A549 (cell line): ENCODE data around the gene ROR2. TPM values are rescaled to one million over a fixed set of nuclear protein-coding genes. Genes with fewer than 3 reads are reported as not detected.

Experiments used
- ATAC-seq, 2 experiments: fragments of 200-7000 bp in 1 of 2; fragments of >200 bp in 1 of 2; cut with Nextera tagmentation in 1 of 2; cut with Tn5 transposase in 1 of 2; 3 replicates each; pipeline versions ENCODE4 v1.8.0 to v1.9.1; 2018 to 2020; ENCODE audit warnings: mild to moderate bottlenecking in 1 of 2, moderate library complexity in 1 of 2
- CTCF ChIA-PET: fragments of 300-600 bp; sonication (Branson Sonifier 250); formaldehyde crosslinking; extraction: SDS; loops from one replicate; lab custom pipeline; 2021; ENCODE audit warnings: antibody characterized with exemption, inconsistent platforms; lab: Yijun Ruan, JAX
- POLR2A ChIA-PET: fragments of 350-600 bp; formaldehyde crosslinking; extraction: SDS; loops from one replicate; lab custom pipeline; 2021; ENCODE audit warnings: antibody characterized with exemption, inconsistent platforms; lab: Yijun Ruan, JAX
- DNase-seq, 2 experiments: peaks; one replicate each; pipeline versions ENCODE4 v3.0.0 to v3.0.0-alpha.2; 2011 to 2016; ENCODE audit warnings: low read depth in 1 of 2, low spot score in 1 of 2
- FAIRE-seq: peaks from 2 replicates; lab custom pipeline; 2011; peaks lifted over from hg19 to GRCh38; lab: Jason Lieb, UNC
- H3K27ac ChIP-seq, 2 experiments: fragments of >200 bp; sonication (Bioruptor Twin); formaldehyde crosslinking; 3 replicates each; pipeline ENCODE4 v1.5.1; 2016 to 2017
- H3K4me1 ChIP-seq: fragments of >200 bp; sonication (Bioruptor Twin); formaldehyde crosslinking; 3 replicates; pipeline ENCODE4 v1.6.1; 2016
- H3K4me2 ChIP-seq: fragments of >200 bp; sonication (Bioruptor Twin); formaldehyde crosslinking; 3 replicates; pipeline ENCODE4 v1.6.1; 2016
- H3K4me3 ChIP-seq: fragments of >200 bp; sonication (Bioruptor Twin); formaldehyde crosslinking; 3 replicates; pipeline ENCODE4 v1.5.1; 2016
- H3K9me3 ChIP-seq: fragments of >200 bp; sonication (Bioruptor Twin); formaldehyde crosslinking; 3 replicates; pipeline ENCODE4 v1.6.1; 2016
- CBX2 ChIP-seq: fragments of 200-600 bp; sonication (generic); IDR thresholded peaks from 2 replicates; pipeline ENCODE4 v1.6.1; 2016; ENCODE audit warnings: low read depth, mild to moderate bottlenecking, borderline replicate concordance
- CBX8 ChIP-seq: fragments of 200-600 bp; sonication (generic); IDR thresholded peaks from 2 replicates; pipeline ENCODE4 v1.6.1; 2016
- CEBPB ChIP-seq, 2 experiments: fragments of >200 bp in 1 of 2; sonication (Bioruptor Twin) in 1 of 2; formaldehyde crosslinking in 1 of 2; IDR thresholded peaks; 2 replicates each; pipeline ENCODE4 v1.6.1; 2012 to 2016
- CHD4 ChIP-seq: fragments of 200-600 bp; sonication (generic); IDR thresholded peaks from 2 replicates; pipeline ENCODE4 v1.6.1; 2016; ENCODE audit warnings: antibody characterized with exemption, mild to moderate bottlenecking, borderline replicate concordance
- EHMT2 ChIP-seq: fragments of 200-600 bp; sonication (generic); IDR thresholded peaks from 2 replicates; pipeline ENCODE4 v1.6.1; 2016; ENCODE audit warnings: antibody characterized with exemption, low read depth, mild to moderate bottlenecking, moderate library complexity
- EP300 ChIP-seq, 2 experiments: fragments of >200 bp; sonication (Bioruptor Twin); formaldehyde crosslinking; IDR thresholded peaks; 2 replicates in 1 of 2; 3 replicates in 1 of 2; pipeline ENCODE4 v1.6.1; 2016 to 2017
- ESRRA ChIP-seq: fragments of 150-350 bp; IDR thresholded peaks from 2 replicates; pipeline ENCODE4 v1.6.1; 2014; ENCODE audit warnings: mild to moderate bottlenecking, low read length, borderline replicate concordance
- FOSL2 ChIP-seq, 2 experiments: fragments of 450-650 bp in 1 of 2; fragments of >200 bp in 1 of 2; sonication (Bioruptor Twin) in 1 of 2; formaldehyde crosslinking; IDR thresholded peaks; 2 replicates each; pipeline versions ENCODE4 v1.5.0 to v1.6.1; 2016 to 2020; ENCODE audit warnings: mild to moderate bottlenecking in 1 of 2, moderate library complexity in 1 of 2
- FOXS1 ChIP-seq: fragments of 250-450 bp; sonication (Bioruptor Pico); IDR thresholded peaks from 2 replicates; pipeline ENCODE4 v1.5.0; 2020; ENCODE audit warnings: mild to moderate bottlenecking, moderate library complexity
- HDAC2 ChIP-seq: fragments of 200-600 bp; sonication (generic); IDR thresholded peaks from 2 replicates; pipeline ENCODE4 v1.6.1; 2016
- HEYL ChIP-seq: fragments of 250-450 bp; sonication (Bioruptor Pico); IDR thresholded peaks from 2 replicates; pipeline ENCODE4 v1.8.0; 2021; ENCODE audit warnings: mild to moderate bottlenecking, moderate library complexity
- HOXA7 ChIP-seq: fragments of 250-450 bp; sonication (Bioruptor Pico); IDR thresholded peaks from 2 replicates; pipeline ENCODE4 v1.5.0; 2020; ENCODE audit warnings: mild to moderate bottlenecking, moderate library complexity
- HOXB13 ChIP-seq: fragments of 250-450 bp; sonication (Bioruptor Pico); IDR thresholded peaks from 2 replicates; pipeline ENCODE4 v1.5.0; 2020; ENCODE audit warnings: low read depth, mild to moderate bottlenecking, moderate library complexity
- HOXB5 ChIP-seq: fragments of 250-450 bp; sonication (Bioruptor Pico); IDR thresholded peaks from 2 replicates; pipeline ENCODE4 v1.5.0; 2020; ENCODE audit warnings: mild to moderate bottlenecking, moderate library complexity
- JUN ChIP-seq, 2 experiments: fragments of >200 bp; sonication (Bioruptor Twin); formaldehyde crosslinking; IDR thresholded peaks; 2 replicates in 1 of 2; 3 replicates in 1 of 2; pipeline ENCODE4 v1.6.1; 2016 to 2017
- MYC ChIP-seq: IDR thresholded peaks from 2 replicates; pipeline ENCODE4 v1.6.1; 2012; ENCODE audit warnings: mild to moderate bottlenecking, inconsistent platforms, low read length, improper control_type of control experiment, borderline replicate concordance
- NFE2L2 ChIP-seq: fragments of 150-350 bp; conservative IDR thresholded peaks from 2 replicates; pipeline ENCODE4 v1.6.1; 2014; ENCODE audit warnings: low read length
- POLR2A ChIP-seq: IDR thresholded peaks from 2 replicates; pipeline ENCODE4 v1.6.1; 2012; ENCODE audit warnings: mild to moderate bottlenecking, low read length
- RAD21 ChIP-seq, 2 experiments: fragments of >200 bp in 1 of 2; sonication (Bioruptor Twin) in 1 of 2; formaldehyde crosslinking in 1 of 2; IDR thresholded peaks in 1 of 2; conservative IDR thresholded peaks in 1 of 2; 2 replicates in 1 of 2; 3 replicates in 1 of 2; pipeline ENCODE4 v1.6.1; 2012 to 2018; ENCODE audit warnings: inconsistent platforms in 1 of 2
- SREBF2 ChIP-seq: fragments of 450-650 bp; IDR thresholded peaks from 2 replicates; pipeline ENCODE4 v1.6.1; 2014; ENCODE audit warnings: mild to moderate bottlenecking, moderate library complexity
- TP53 ChIP-seq: fragments of 250-450 bp; sonication (Bioruptor Pico); IDR thresholded peaks from 2 replicates; pipeline ENCODE4 v1.5.0; 2021; ENCODE audit warnings: mild to moderate bottlenecking, moderate library complexity
- ZC3H11A ChIP-seq: fragments of 450-650 bp; IDR thresholded peaks from 2 replicates; pipeline ENCODE4 v1.6.1; 2014; ENCODE audit warnings: antibody characterized with exemption, mild to moderate bottlenecking
- ZFP36 ChIP-seq: fragments of 450-650 bp; IDR thresholded peaks from 2 replicates; pipeline ENCODE4 v1.6.1; 2014; ENCODE audit warnings: borderline replicate concordance; ENCODE audit not compliant: partially characterized antibody
- ZSCAN20 ChIP-seq: fragments of 250-450 bp; sonication (Bioruptor Pico); IDR thresholded peaks from 2 replicates; pipeline ENCODE4 v1.8.0; 2022; ENCODE audit warnings: mild to moderate bottlenecking, moderate library complexity
- WGBS: methylation state at CpG from one replicate; pipeline ENCODE4 v1.1.6; 2017; ENCODE audit errors: missing lambda C conversion rate; 5-methylcytosine and 5-hydroxymethylcytosine counted together
- polyA plus RNA-seq, 4 experiments: library from polyadenylated mRNA; depleted of rRNA in 3 of 4; stranded (reverse); fragments of >200 nt; fragmentation: RNase III in 1 of 4; extraction: RNeasy Plus Mini Kit Qiagen cat#74134 plus additional on column Dnase treatment in 1 of 4; gene quantifications; 2 replicates in 3 of 4; 3 replicates in 1 of 4; pipeline ENCODE4 v1.2.3, GENCODE V29; 2011 to 2017
- TF ChIP-seq, protein P1 (sequence below): IDR thresholded peaks from 2 replicates; pipeline ENCODE4 v1.6.1; 2012
- TF ChIP-seq, protein P2 (sequence below): fragments of 450-650 bp; IDR thresholded peaks from 2 replicates; pipeline ENCODE4 v1.6.1; 2014; ENCODE audit warnings: antibody characterized with exemption
- TF ChIP-seq, protein P3 (sequence below): fragments of 150-350 bp; IDR thresholded peaks from 2 replicates; pipeline ENCODE4 v1.6.1; 2014; ENCODE audit warnings: low read depth, mild to moderate bottlenecking, low read length

The ROR2 gene
- polyA plus RNA-seq, 2 of the 4 experiments (the other 2 are of a cell fraction) = 0.12 to 0.53 TPM

DNA sequence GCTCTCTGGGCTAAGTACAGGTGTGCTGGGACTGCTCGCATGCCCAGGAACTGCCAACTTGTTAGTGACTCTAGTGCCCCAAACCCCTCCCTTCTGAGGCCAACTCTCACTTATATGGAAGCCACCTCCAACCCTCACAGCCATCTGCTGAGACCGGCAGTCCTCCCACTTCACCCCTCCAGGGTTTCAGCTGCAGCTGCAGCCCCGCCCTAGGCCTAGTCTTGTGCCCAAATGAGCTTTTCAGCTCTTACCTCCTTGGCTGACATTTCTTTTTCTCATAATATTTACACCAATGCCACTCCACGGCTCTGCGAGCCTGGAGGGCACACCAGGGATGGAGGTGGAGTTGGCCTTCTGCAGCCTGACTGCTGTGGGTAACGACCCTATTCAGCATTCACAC lies 166.6 kb downstream of the ROR2 start:
- no peak for TF ChIP-seq POLR2A
- TF ChIP-seq HDAC2 = no peak
- no peak for TF ChIP-seq HOXB13 (CRISPR knock-in tag)
- TF ChIP-seq CHD4 = no peak
- TF ChIP-seq, protein P1, sequence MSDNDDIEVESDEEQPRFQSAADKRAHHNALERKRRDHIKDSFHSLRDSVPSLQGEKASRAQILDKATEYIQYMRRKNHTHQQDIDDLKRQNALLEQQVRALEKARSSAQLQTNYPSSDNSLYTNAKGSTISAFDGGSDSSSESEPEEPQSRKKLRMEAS = no peak
- no peak for TF ChIP-seq ESRRA
- TF ChIP-seq EHMT2 = no peak
- TF ChIP-seq, protein P2, sequence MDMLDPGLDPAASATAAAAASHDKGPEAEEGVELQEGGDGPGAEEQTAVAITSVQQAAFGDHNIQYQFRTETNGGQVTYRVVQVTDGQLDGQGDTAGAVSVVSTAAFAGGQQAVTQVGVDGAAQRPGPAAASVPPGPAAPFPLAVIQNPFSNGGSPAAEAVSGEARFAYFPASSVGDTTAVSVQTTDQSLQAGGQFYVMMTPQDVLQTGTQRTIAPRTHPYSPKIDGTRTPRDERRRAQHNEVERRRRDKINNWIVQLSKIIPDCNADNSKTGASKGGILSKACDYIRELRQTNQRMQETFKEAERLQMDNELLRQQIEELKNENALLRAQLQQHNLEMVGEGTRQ = no peak
- TF ChIP-seq, protein P3, sequence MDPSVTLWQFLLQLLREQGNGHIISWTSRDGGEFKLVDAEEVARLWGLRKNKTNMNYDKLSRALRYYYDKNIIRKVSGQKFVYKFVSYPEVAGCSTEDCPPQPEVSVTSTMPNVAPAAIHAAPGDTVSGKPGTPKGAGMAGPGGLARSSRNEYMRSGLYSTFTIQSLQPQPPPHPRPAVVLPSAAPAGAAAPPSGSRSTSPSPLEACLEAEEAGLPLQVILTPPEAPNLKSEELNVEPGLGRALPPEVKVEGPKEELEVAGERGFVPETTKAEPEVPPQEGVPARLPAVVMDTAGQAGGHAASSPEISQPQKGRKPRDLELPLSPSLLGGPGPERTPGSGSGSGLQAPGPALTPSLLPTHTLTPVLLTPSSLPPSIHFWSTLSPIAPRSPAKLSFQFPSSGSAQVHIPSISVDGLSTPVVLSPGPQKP = no peak
- no peak for TF ChIP-seq NFE2L2
- no peak for TF ChIP-seq HOXA7 (CRISPR knock-in tag)
- TF ChIP-seq MYC = no peak
- TF ChIP-seq, all 56 proteins: peak for 0
- ChIA-PET POLR2A (no interaction called here), CTCF (interaction anchor here (1.0 kb wide), 1 partner anchor 9 kb away, joined by 4 read pairs; no protein-coding TSS in a partner anchor)
- FAIRE-seq (no peak), DNase-seq (no peak), ATAC-seq (no peak)
- H3K27ac ChIP-seq = no peak overlapping the region
- no peaks in the 10 kb centered on the region for H3K9me3 ChIP-seq
- H3K4me3 ChIP-seq = no peak overlapping the region
- no peaks in the 10 kb centered on the region for H3K4me1 ChIP-seq
- 42% methylated on average over 6 of the region's 6 CpGs for WGBS
- no peak overlapping the region for H3K4me2 ChIP-seq

DNA sequence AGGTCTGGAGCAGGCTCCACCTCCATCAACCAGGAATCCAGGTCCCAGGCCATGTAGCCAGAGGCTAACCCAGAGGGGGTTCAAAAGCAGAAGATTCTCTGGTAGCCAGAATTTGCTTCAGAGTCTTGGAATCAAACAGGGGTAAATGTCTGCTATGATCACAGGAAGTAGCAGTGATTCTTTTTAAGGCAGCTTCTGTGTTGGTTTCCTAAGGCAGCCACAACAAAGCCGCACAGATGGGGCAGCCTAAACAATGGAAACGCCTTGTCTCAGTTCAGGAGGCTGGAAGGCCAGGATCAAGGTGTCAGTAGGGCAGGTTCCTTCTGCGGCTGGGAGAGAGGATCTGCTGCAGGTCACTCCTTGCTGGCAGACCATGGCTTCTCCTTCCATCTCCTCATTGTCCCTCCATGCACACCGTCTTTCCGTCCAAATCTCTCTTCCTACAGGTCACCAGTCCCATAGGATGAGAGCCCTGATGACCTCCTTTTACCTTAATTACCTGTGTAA lies 167.3 kb downstream of the ROR2 start:
- Histone ChIP-seq H3K4me2 (no peak overlapping the region), H3K4me3 (no peak overlapping the region), H3K27ac (no peak overlapping the region), H3K9me3 (no peaks in the 10 kb centered on the region), H3K4me1 (no peaks in the 10 kb centered on the region)
- TF ChIP-seq TP53 (no peak), ZC3H11A (no peak), JUN (IDR thresholded peaks at IDR 0.05) (no peak), RAD21 (conservative IDR thresholded peaks at IDR 0.05 in 1 of 2, IDR thresholded peaks at IDR 0.05 in 1 of 2) (no peak)
- TF ChIP-seq, protein P2 = no peak
- CTCF ChIA-PET = interaction anchor here (0.6 to 1.6 kb wide), 5 partner anchors 8 to 173 kb away, joined by 3 to 5 read pairs (median 4); partner anchors contain the start of gene ROR2
- FAIRE-seq (no peak), ATAC-seq (no peak), DNase-seq (no peak)
- POLR2A ChIA-PET = no interaction called here
- 45% methylated on average over 5 of the region's 5 CpGs for WGBS

DNA sequence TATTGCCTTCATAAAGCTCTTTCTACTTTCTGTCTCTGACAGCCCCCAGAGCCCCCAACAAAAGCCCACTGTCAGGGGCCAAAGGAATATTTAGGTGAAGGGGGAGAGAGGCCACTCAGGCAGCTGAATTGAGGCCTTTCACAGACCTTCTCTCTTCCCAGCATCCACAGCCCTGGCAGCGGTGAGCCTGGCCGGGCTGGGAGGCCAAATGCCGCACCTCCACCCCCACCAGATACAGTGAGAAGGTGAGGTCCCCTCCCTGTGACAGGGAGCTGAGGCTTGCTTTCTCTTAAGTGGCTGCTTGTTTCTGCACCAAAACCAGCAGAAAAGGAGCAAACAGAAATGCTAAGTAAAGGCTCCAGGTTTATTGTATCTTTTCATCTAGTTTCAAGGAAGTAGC lies 168.1 kb downstream of the ROR2 start:
- FAIRE-seq = no peak
- no peak for DNase-seq
- Histone ChIP-seq H3K4me2 (no peak overlapping the region), H3K9me3 (no peaks in the 10 kb centered on the region), H3K4me1 (no peaks in the 10 kb centered on the region), H3K4me3 (no peak overlapping the region), H3K27ac (no peak overlapping the region)
- no peak for ATAC-seq
- POLR2A ChIA-PET = no interaction called here
- TF ChIP-seq HOXB5 = no peak
- TF ChIP-seq ZC3H11A = no peak
- TF ChIP-seq EP300 (IDR thresholded peaks at IDR 0.05) = no peak
- TF ChIP-seq CBX2 = no peak
- no peak for TF ChIP-seq FOXS1
- no peak for TF ChIP-seq CBX8
- no peak for TF ChIP-seq CEBPB (IDR thresholded peaks at IDR 0.05)
- TF ChIP-seq ZSCAN20 (CRISPR knock-in tag) = no peak
- no peak for TF ChIP-seq SREBF2
- no peak for TF ChIP-seq FOSL2 (IDR thresholded peaks at IDR 0.05)
- no peak for TF ChIP-seq FOSL2 (CRISPR knock-in tag; IDR thresholded peaks at IDR 0.05)
- TF ChIP-seq POLR2A = no peak
- TF ChIP-seq ZFP36 = no peak
- TF ChIP-seq ESRRA = no peak
- no peak for TF ChIP-seq HOXB13 (CRISPR knock-in tag)
- TF ChIP-seq HEYL (CRISPR knock-in tag) = no peak
- CTCF ChIA-PET = interaction anchor here (0.8 to 1.6 kb wide), 4 partner anchors 8 to 169 kb away, joined by 3 to 5 read pairs (median 4); partner anchors contain the start of gene ROR2
- WGBS = 70% methylated on average over 3 of the region's 3 CpGs
